B cell (primary cell): Measurements from ENCODE around the gene SPAG7. TPM values are rescaled to one million over a fixed set of nuclear protein-coding genes. Genes with fewer than 3 reads are reported as not detected.

Source experiments
- ATAC-seq: fragments of 200-7000 bp; cut with Tn5 transposase; one replicate; pipeline ENCODE4 v1.10.0; 2021; ENCODE audit warnings: low read depth, mild to moderate bottlenecking, moderate number of reproducible peaks, moderate library complexity
- CTCF ChIA-PET: fragments of 350-600 bp; sonication (Branson Sonifier 250); formaldehyde crosslinking; loops from one replicate; lab custom pipeline; 2021; ENCODE audit warnings: antibody characterized with exemption, inconsistent platforms; lab: Charles Lee
- POLR2A ChIA-PET: fragments of 350-600 bp; sonication (Branson Sonifier 250); formaldehyde crosslinking; loops from one replicate; lab custom pipeline; 2021; ENCODE audit warnings: antibody characterized with exemption; lab: Charles Lee
- DNase-seq: peaks from one replicate; pipeline ENCODE4 v3.0.0; 2013
- H2AFZ ChIP-seq: 2 replicates; pipeline ENCODE4 v1.6.1; 2012; ENCODE audit warnings: mild to moderate bottlenecking, low read depth, low read length; ENCODE audit not compliant: insufficient read depth, poor library complexity, severe bottlenecking
- H3K27ac ChIP-seq, 2 donors: 1 replicate in 1 of 2; 2 replicates in 1 of 2; pipeline ENCODE4 v1.5.1; 2012 to 2013; ENCODE audit warnings: low read length in 2 of 2, mild to moderate bottlenecking in 2 of 2, moderate library complexity in 1 of 2
- H3K27me3 ChIP-seq, 4 experiments: fragments of 200-600 bp in 1 of 4; sonication (generic) in 1 of 4; replicated peaks in 1 of 4; 1 replicate in 2 of 4; 2 replicates in 2 of 4; pipeline versions ENCODE4 v1.6.1 to v1.7.0; 2013 to 2016; ENCODE audit warnings: low read length in 3 of 4, mild to moderate bottlenecking in 2 of 4, mixed read lengths in 1 of 4, moderate library complexity in 1 of 4; ENCODE audit not compliant: insufficient read depth in 4 of 4, control insufficient read depth in 3 of 4; ENCODE audit errors: control extremely low read depth in 1 of 4
- H3K36me3 ChIP-seq, 2 experiments: replicated peaks in 1 of 2; 1 replicate in 1 of 2; 2 replicates in 1 of 2; pipeline versions ENCODE4 v1.6.1 to v1.7.1; 2013; ENCODE audit warnings: low read length in 1 of 2; ENCODE audit not compliant: insufficient read depth in 2 of 2, control insufficient read depth in 1 of 2; ENCODE audit errors: control extremely low read depth in 1 of 2, extremely low read depth in 1 of 2
- H3K4me1 ChIP-seq, 2 donors: fragments of 200-600 bp in 1 of 2; sonication (generic) in 1 of 2; 1 replicate in 1 of 2; 2 replicates in 1 of 2; pipeline versions ENCODE4 v1.5.1 to v1.6.1; 2013 to 2017; ENCODE audit warnings: low read length in 2 of 2; ENCODE audit not compliant: control insufficient read depth in 2 of 2, insufficient read depth in 2 of 2
- H3K4me2 ChIP-seq: replicated peaks from 2 replicates; pipeline ENCODE3; 2012; ENCODE audit warnings: mild to moderate bottlenecking, low read depth, low read length; ENCODE audit not compliant: poor library complexity, severe bottlenecking
- H3K4me3 ChIP-seq, 5 experiments: fragments of 200-600 bp in 1 of 5; sonication (generic) in 1 of 5; 1 replicate in 3 of 5; 2 replicates in 2 of 5; pipeline versions ENCODE4 v1.5.1 to v1.7.0; 2011 to 2016; ENCODE audit warnings: low read length in 4 of 5, mild to moderate bottlenecking in 4 of 5, low read depth in 2 of 5, control low read depth in 1 of 5, moderate library complexity in 1 of 5; ENCODE audit not compliant: insufficient read depth in 1 of 5; ENCODE audit errors: control extremely low read depth in 1 of 5, extremely low read depth in 1 of 5
- H3K79me2 ChIP-seq: fragments of 200-600 bp; sonication (generic); one replicate; pipeline ENCODE4 v1.6.0; 2016; ENCODE audit warnings: low read length; ENCODE audit not compliant: control insufficient read depth, insufficient read depth
- H3K9ac ChIP-seq: fragments of 200-600 bp; sonication (generic); 2 replicates; pipeline ENCODE4 v1.6.1; 2017; ENCODE audit warnings: mild to moderate bottlenecking, low read length, moderate library complexity
- H3K9me3 ChIP-seq, 3 donors: one replicate each; pipeline versions ENCODE4 v1.6.1 to v1.7.1; 2013; ENCODE audit warnings: low read length in 2 of 3; ENCODE audit not compliant: control insufficient read depth in 2 of 3, insufficient read depth in 1 of 3; ENCODE audit errors: control extremely low read depth in 1 of 3
- H4K20me1 ChIP-seq: 2 replicates; pipeline ENCODE4 v1.6.0; 2012; ENCODE audit warnings: mild to moderate bottlenecking, low read length; ENCODE audit not compliant: insufficient read depth, control insufficient read depth, poor library complexity, severe bottlenecking
- H3K27ac Mint-ChIP-seq: one replicate; pipeline ENCODE4 v1.8.0; 2021; ENCODE audit warnings: mixed read lengths
- H3K27me3 Mint-ChIP-seq: one replicate; pipeline ENCODE4 v1.8.0; 2021; ENCODE audit warnings: mixed read lengths
- H3K4me1 Mint-ChIP-seq: one replicate; pipeline ENCODE4 v1.8.0; 2021; ENCODE audit warnings: mixed read lengths
- H3K4me3 Mint-ChIP-seq: one replicate; pipeline ENCODE4 v1.8.0; 2021; ENCODE audit warnings: mixed read lengths
- H3K9me3 Mint-ChIP-seq: one replicate; pipeline ENCODE4 v1.8.0; 2022; ENCODE audit warnings: mixed read lengths; ENCODE audit not compliant: insufficient read depth
- CTCF ChIP-seq: fragments of 200-600 bp; IDR thresholded peaks from one replicate; pipeline ENCODE4 v1.8.0; 2022; ENCODE audit warnings: antibody characterized with exemption, mild to moderate bottlenecking
- EZH2 ChIP-seq: IDR thresholded peaks from 2 replicates; pipeline ENCODE4 v1.6.1; 2012; ENCODE audit warnings: borderline replicate concordance, low read depth, mild to moderate bottlenecking, moderate library complexity, low read length; ENCODE audit not compliant: insufficient read depth, poor library complexity, severe bottlenecking
- WGBS: methylation state at CpG from one replicate; pipeline ENCODE4 v1.1.5; 2013; ENCODE audit warnings: missing lambda C conversion rate; ENCODE audit not compliant: insufficient coverage; 5-methylcytosine and 5-hydroxymethylcytosine counted together
- intact Hi-C: fragments of 100-400 bp; cut with micrococcal nuclease; formaldehyde crosslinking; loops from one replicate; pipeline ENCODE4 v1.10.0; 2022
- polyA plus RNA-seq: library from polyadenylated mRNA; depleted of rRNA; stranded (reverse); fragments of >200 nt; gene quantifications from 2 replicates; pipeline ENCODE4 v1.2.3, GENCODE V29; 2012
- total RNA-seq, 2 donors: library from RNA; stranded (reverse); fragments of 120-200 nt in 1 of 2; gene quantifications; 1 replicate in 1 of 2; 2 replicates in 1 of 2; pipeline versions ENCODE4 v1.2.3 to v1.2.4, GENCODE V29; 2013 to 2022

SPAG7 gene
- total and polyA plus RNA-seq, 2 donors (not counting 1 experiment from before 2014, with no cell fraction given): 43.4 to 52.5 TPM

GRCh38 chr17:4971826-4972225 is 4.2 kb upstream of the SPAG7 start:
- intact Hi-C loops: no loop called here
- POLR2A ChIA-PET: no interaction called here
- H3K27me3 ChIP-seq: no peaks in the 10 kb centered on the region
- H3K27ac ChIP-seq: no peak overlapping the region
- ATAC-seq: no peak
- H3K79me2 ChIP-seq: peaks cover 12% of the 10 kb centered on the region
- Mint-ChIP-seq H3K27ac (no peak overlapping the region), H3K9me3 (no peaks in the 10 kb centered on the region), H3K4me1 (peaks cover 2% of the 10 kb centered on the region), H3K4me3 (no peak overlapping the region), H3K27me3 (no peaks in the 10 kb centered on the region)
- no peaks in the 10 kb centered on the region for H4K20me1 ChIP-seq
- H3K36me3 ChIP-seq: peaks cover 0 to 43% of the 10 kb centered on the region in 2 experiments
- DNase-seq: no peak
- no peak overlapping the region for H3K4me3 ChIP-seq
- no peaks in the 10 kb centered on the region for H3K9me3 ChIP-seq
- CTCF ChIA-PET: interaction anchor here (0.9 to 1.4 kb wide), 4 partner anchors 13 to 90 kb away, joined by 3 to 4 read pairs (median 4); partner anchors contain the start of gene C17orf107
- H2AFZ ChIP-seq: no peak overlapping the region
- TF ChIP-seq CTCF (no peak), EZH2 (no peak)
- 98% methylated on average over 5 of the region's 6 CpGs for whole genome bisulfite sequencing
- no peak overlapping the region for H3K4me2 ChIP-seq
- H3K9ac ChIP-seq: no peak overlapping the region
- peaks cover 9 to 13% of the 10 kb centered on the region in 2 donors for H3K4me1 ChIP-seq

GRCh38 chr17:4970273-4970672 is 2.7 kb upstream of the SPAG7 start:
- no peaks in the 10 kb centered on the region for H3K27me3 Mint-ChIP-seq
- ChIA-PET POLR2A (interaction anchor here (0.6 to 1.3 kb wide), 3 partner anchors 9 to 30 kb away, joined by 3 to 8 read pairs (median 4); partner anchors contain the start of genes PFN1, RNF167 and SLC25A11), CTCF (interaction anchor here (1.0 to 4.3 kb wide), 2 partner anchors 16 to 62 kb away, joined by 3 to 32 read pairs; no protein-coding TSS in a partner anchor)
- peak overlapping the region; percentile 73 for H3K27ac Mint-ChIP-seq
- no peaks in the 10 kb centered on the region for H3K9me3 Mint-ChIP-seq
- H3K79me2 ChIP-seq: peaks cover 18% of the 10 kb centered on the region
- no peaks in the 10 kb centered on the region for H3K27me3 ChIP-seq
- DNase-seq (no peak), ATAC-seq (no peak)
- H3K36me3 ChIP-seq: peaks cover 0 to 33% of the 10 kb centered on the region in 2 experiments
- no peak overlapping the region for H3K4me3 ChIP-seq
- H3K4me1 Mint-ChIP-seq: peaks cover 13% of the 10 kb centered on the region
- H2AFZ ChIP-seq: no peak overlapping the region
- H3K9me3 ChIP-seq: no peaks in the 10 kb centered on the region
- no peak overlapping the region for H3K9ac ChIP-seq
- no peaks in the 10 kb centered on the region for H4K20me1 ChIP-seq
- no peak overlapping the region for H3K4me3 Mint-ChIP-seq
- H3K4me2 ChIP-seq: no peak overlapping the region
- H3K27ac ChIP-seq: no peak overlapping the region
- intact Hi-C loops: no loop called here
- no peak for TF ChIP-seq CTCF
- no peak for TF ChIP-seq EZH2
- 98% methylated on average over 7 of the region's 8 CpGs for WGBS
- H3K4me1 ChIP-seq: peaks cover 17 to 22% of the 10 kb centered on the region in 2 donors
